Naive thymus-derived CD4-positive, alpha-beta T cell (primary cell): ENCODE measurements around the gene TENT4B. TPM values are rescaled to one million over a fixed set of nuclear protein-coding genes. Genes with fewer than 3 reads are reported as not detected.
"Not testable (repeated sequence)": the region's sequence is repeated elsewhere in the genome, so short reads cannot be mapped to it uniquely, and the experiment has no call there.

Source experiments
- ATAC-seq: fragments of 150-1000 bp; cut with Tn5 transposase; 2 replicates; pipeline ENCODE4 v1.10.0; 2021; ENCODE audit warnings: mild to moderate bottlenecking, moderate library complexity
- CTCF ChIA-PET: fragments of 350-600 bp; sonication (Branson Sonifier 250); formaldehyde crosslinking; loops from one replicate; lab custom pipeline; 2021; ENCODE audit warnings: antibody characterized with exemption; lab: Charles Lee
- POLR2A ChIA-PET: fragments of 350-600 bp; sonication (Branson Sonifier 250); formaldehyde crosslinking; loops from one replicate; lab custom pipeline; 2021; ENCODE audit warnings: antibody characterized with exemption, inconsistent platforms; lab: Charles Lee
- DNase-seq, 9 donors: peaks; one replicate each; pipeline versions ENCODE4 v3.0.0 to v3.0.0-alpha.2; 2020 to 2022; ENCODE audit warnings: mixed read lengths in 1 of 9
- H3K27ac ChIP-seq: one replicate; pipeline ENCODE4 v1.7.0; 2013; ENCODE audit warnings: mild to moderate bottlenecking, low read depth, low read length, moderate library complexity
- H3K27me3 ChIP-seq, 2 donors: one replicate each; pipeline ENCODE4 v1.7.0; 2013; ENCODE audit warnings: low read length in 2 of 2, mild to moderate bottlenecking in 2 of 2, moderate library complexity in 2 of 2; ENCODE audit not compliant: control insufficient read depth in 2 of 2, insufficient read depth in 2 of 2
- H3K36me3 ChIP-seq, 3 experiments: 1 replicate in 2 of 3; 2 replicates in 1 of 3; pipeline ENCODE4 v1.7.0; 2013; ENCODE audit warnings: low read length in 3 of 3, mild to moderate bottlenecking in 3 of 3, moderate library complexity in 1 of 3; ENCODE audit not compliant: insufficient read depth in 3 of 3, control insufficient read depth in 2 of 3
- H3K4me1 ChIP-seq, 2 donors: one replicate each; pipeline ENCODE4 v1.7.0; 2013; ENCODE audit warnings: low read length in 2 of 2, mild to moderate bottlenecking in 2 of 2, moderate library complexity in 1 of 2; ENCODE audit not compliant: control insufficient read depth in 2 of 2, insufficient read depth in 2 of 2
- H3K4me3 ChIP-seq: 2 replicates; pipeline ENCODE4 v1.7.0; 2013; ENCODE audit warnings: mild to moderate bottlenecking, low read length
- H3K9me3 ChIP-seq, 3 experiments: 1 replicate in 2 of 3; 2 replicates in 1 of 3; pipeline ENCODE4 v1.7.0; 2013; ENCODE audit warnings: low read length in 3 of 3; ENCODE audit not compliant: control insufficient read depth in 2 of 3
- H3K27ac Mint-ChIP-seq, 9 donors: one replicate each; pipeline ENCODE4 v1.8.0; 2020 to 2022; ENCODE audit warnings: mixed read lengths in 9 of 9, mild to moderate bottlenecking in 8 of 9, moderate library complexity in 5 of 9, inconsistent platforms in 2 of 9
- H3K27me3 Mint-ChIP-seq, 5 donors: one replicate each; pipeline ENCODE4 v1.8.0; 2021 to 2022; ENCODE audit warnings: mixed read lengths in 5 of 5, mild to moderate bottlenecking in 1 of 5
- H3K36me3 Mint-ChIP-seq, 5 donors: one replicate each; pipeline ENCODE4 v1.8.0; 2020 to 2022; ENCODE audit warnings: mixed read lengths in 5 of 5, mild to moderate bottlenecking in 3 of 5, inconsistent platforms in 1 of 5
- H3K4me1 Mint-ChIP-seq, 7 donors: one replicate each; pipeline ENCODE4 v1.8.0; 2020 to 2022; ENCODE audit warnings: mixed read lengths in 7 of 7, mild to moderate bottlenecking in 3 of 7, inconsistent platforms in 1 of 7
- H3K4me3 Mint-ChIP-seq, 10 donors: one replicate each; pipeline ENCODE4 v1.8.0; 2020 to 2022; ENCODE audit warnings: mild to moderate bottlenecking in 10 of 10, mixed read lengths in 10 of 10, moderate library complexity in 6 of 10, inconsistent platforms in 2 of 10
- H3K9me3 Mint-ChIP-seq, 11 donors: one replicate each; pipeline ENCODE4 v1.8.0; 2020 to 2022; ENCODE audit warnings: mixed read lengths in 11 of 11, mild to moderate bottlenecking in 4 of 11, inconsistent platforms in 1 of 11, moderate library complexity in 1 of 11
- intact Hi-C, 2 donors: fragments of 100-400 bp; cut with micrococcal nuclease; formaldehyde crosslinking; loops; one replicate each; pipeline ENCODE4 v1.15.1; 2023
- polyA plus RNA-seq, 2 donors: library from polyadenylated mRNA; unstranded; fragments of 300-500 nt; fragmentation: Illumina TruSeq; gene quantifications; one replicate each; pipeline ENCODE4 v1.2.3, GENCODE V29; 2021
- total RNA-seq, 6 experiments: library from RNA in 5 of 6; stranded (reverse) in 5 of 6; gene quantifications; 1 replicate in 5 of 6; 2 replicates in 1 of 6; pipeline ENCODE4 v1.2.3 and lab custom pipeline; 2021 to 2026

The TENT4B gene
- total and polyA plus RNA-seq, 7 experiments from 2014 or later, result 5.0 to 25.9 (median 22.5) TPM

GRCh38 chr16:50167556-50167955 lies 14.4 kb downstream of the TENT4B start:
- no peaks in the 10 kb centered on the region for H3K9me3 Mint-ChIP-seq
- H3K9me3 ChIP-seq, result no peaks in the 10 kb centered on the region
- no peaks in the 10 kb centered on the region for H3K36me3 ChIP-seq
- no peaks in the 10 kb centered on the region for H3K27me3 ChIP-seq
- H3K4me1 ChIP-seq, result peaks cover 19 to 20% of the 10 kb centered on the region in 2 donors
- peak overlapping the region; percentile 51 to 88 (median 74) for H3K4me3 Mint-ChIP-seq
- no peak overlapping the region for H3K4me3 ChIP-seq
- intact Hi-C loops, result no loop called here
- DNase-seq (peak in 1 of 9 donors; percentile 39), ATAC-seq (peak; percentile 32)
- peaks cover 0 to 15% (median 6%) of the 10 kb centered on the region in 5 donors for H3K36me3 Mint-ChIP-seq
- H3K4me1 Mint-ChIP-seq, result peaks cover 42 to 78% (median 57%) of the 10 kb centered on the region in 7 donors
- H3K27ac ChIP-seq, result no peak overlapping the region
- CTCF ChIA-PET, result interaction anchor here (0.6 to 1.3 kb wide), 3 partner anchors 12 to 44 kb away, joined by 3 read pairs; no protein-coding TSS in a partner anchor
- no peaks in the 10 kb centered on the region for H3K27me3 Mint-ChIP-seq
- POLR2A ChIA-PET, result interaction anchor here (1.1 to 1.2 kb wide), 2 partner anchors 10 to 102 kb away, joined by 3 read pairs; partner anchors contain the start of gene HEATR3
- H3K27ac Mint-ChIP-seq, result peak overlapping the region in 8 of 9 donors; percentile 49 to 88 (median 66)

- Mint-ChIP-seq H3K27me3 (no peaks in the 10 kb centered on the region), H3K27ac (peak overlapping the region in 1 of 9 donors; percentile 32), H3K4me1 (peaks cover 53 to 87% (median 66%) of the 10 kb centered on the region in 7 donors), H3K4me3 (peak overlapping the region in 5 of 10 donors; percentile 11 to 47 (median 43)), H3K9me3 (no peaks in the 10 kb centered on the region), H3K36me3 (peaks cover 0 to 15% (median 6%) of the 10 kb centered on the region in 5 donors)
- ATAC-seq (no peak), DNase-seq (no peak)
- intact Hi-C loops, result no loop called here
- POLR2A ChIA-PET, result no interaction called here
- H3K9me3 ChIP-seq, result no peaks in the 10 kb centered on the region
- H3K36me3 ChIP-seq, result no peaks in the 10 kb centered on the region
- no peak overlapping the region for H3K27ac ChIP-seq
- H3K4me1 ChIP-seq, result peaks cover 12 to 16% of the 10 kb centered on the region in 2 donors
- CTCF ChIA-PET, result interaction anchor here (0.7 kb wide), 1 partner anchor 42 kb away, joined by 5 read pairs; no protein-coding TSS in a partner anchor
- H3K4me3 ChIP-seq, result no peak overlapping the region
- no peaks in the 10 kb centered on the region for H3K27me3 ChIP-seq
These were observed 16.5 kb downstream of the TENT4B start for GRCh38 chr16:50169555-50170096.

- H3K36me3 ChIP-seq, H3K27ac ChIP-seq, ATAC-seq, POLR2A ChIA-PET, H3K27me3 Mint-ChIP-seq, CTCF ChIA-PET, H3K27me3 ChIP-seq, intact Hi-C loops, H3K4me3 ChIP-seq, H3K9me3 Mint-ChIP-seq, H3K9me3 ChIP-seq, DNase-seq: not testable (repeated sequence)
- H3K4me1 Mint-ChIP-seq, result peaks cover 48 to 86% (median 62%) of the 10 kb centered on the region in 7 donors
- peaks cover 8 to 12% of the 10 kb centered on the region in 2 donors for H3K4me1 ChIP-seq
- H3K36me3 Mint-ChIP-seq, result peaks cover 0 to 18% (median 6%) of the 10 kb centered on the region in 5 donors
- peak overlapping the region in 1 of 10 donors; percentile 12 for H3K4me3 Mint-ChIP-seq
- H3K27ac Mint-ChIP-seq, result peak overlapping the region in 1 of 9 donors; percentile 43
These were observed 18.7 kb downstream of the TENT4B start for GRCh38 chr16:50171773-50172172.

- no peaks in the 10 kb centered on the region for H3K27me3 ChIP-seq
- peak overlapping the region in 1 of 9 donors; percentile 2 for H3K27ac Mint-ChIP-seq
- H3K36me3 Mint-ChIP-seq, result peaks cover 0 to 15% (median 5%) of the 10 kb centered on the region in 5 donors
- intact Hi-C loops, result no loop called here
- no peaks in the 10 kb centered on the region for H3K9me3 Mint-ChIP-seq
- peaks cover 7 to 10% of the 10 kb centered on the region in 2 donors for H3K4me1 ChIP-seq
- no peak overlapping the region for H3K27ac ChIP-seq
- no peaks in the 10 kb centered on the region for H3K9me3 ChIP-seq
- H3K4me1 Mint-ChIP-seq, result peaks cover 48 to 86% (median 62%) of the 10 kb centered on the region in 7 donors
- CTCF ChIA-PET, result no interaction called here
- no peaks in the 10 kb centered on the region for H3K27me3 Mint-ChIP-seq
- POLR2A ChIA-PET, result no interaction called here
- no peak overlapping the region for H3K4me3 ChIP-seq
- peak overlapping the region in 2 of 10 donors; percentile 23 to 41 for H3K4me3 Mint-ChIP-seq
- no peaks in the 10 kb centered on the region for H3K36me3 ChIP-seq
- DNase-seq, result no peak
- no peak for ATAC-seq
These were observed 19.3 kb downstream of the TENT4B start for GRCh38 chr16:50172195-50172922.

- no peak for ATAC-seq
- ChIA-PET CTCF (no interaction called here), POLR2A (no interaction called here)
- DNase-seq, result no peak
- Histone ChIP-seq H3K9me3 (no peaks in the 10 kb centered on the region), H3K27ac (no peak overlapping the region), H3K4me3 (no peak overlapping the region), H3K4me1 (peaks cover 4 to 10% of the 10 kb centered on the region in 2 donors), H3K36me3 (no peaks in the 10 kb centered on the region), H3K27me3 (no peaks in the 10 kb centered on the region)
- peaks cover 49 to 84% (median 66%) of the 10 kb centered on the region in 7 donors for H3K4me1 Mint-ChIP-seq
- intact Hi-C loops, result no loop called here
- H3K9me3 Mint-ChIP-seq, result no peaks in the 10 kb centered on the region
- peaks cover 0 to 11% (median 5%) of the 10 kb centered on the region in 5 donors for H3K36me3 Mint-ChIP-seq
- peak overlapping the region in 1 of 9 donors; percentile 2 for H3K27ac Mint-ChIP-seq
- H3K4me3 Mint-ChIP-seq, result peak overlapping the region in 1 of 10 donors; percentile 23
- H3K27me3 Mint-ChIP-seq, result no peaks in the 10 kb centered on the region
These were observed 20.2 kb downstream of the TENT4B start for GRCh38 chr16:50173316-50173715.

- Histone ChIP-seq H3K9me3 (no peaks in the 10 kb centered on the region), H3K36me3 (no peaks in the 10 kb centered on the region), H3K4me1 (peaks cover 0 to 10% of the 10 kb centered on the region in 2 donors), H3K27me3 (no peaks in the 10 kb centered on the region), H3K27ac (no peak overlapping the region), H3K4me3 (no peak overlapping the region)
- DNase-seq (no peak), ATAC-seq (no peak)
- Mint-ChIP-seq H3K9me3 (no peaks in the 10 kb centered on the region), H3K36me3 (peaks cover 0 to 16% (median 5%) of the 10 kb centered on the region in 5 donors), H3K4me1 (peaks cover 38 to 75% (median 63%) of the 10 kb centered on the region in 7 donors), H3K27ac (peak overlapping the region in 2 of 9 donors; percentile 23 to 63), H3K4me3 (no peak overlapping the region), H3K27me3 (no peaks in the 10 kb centered on the region)
- intact Hi-C loops, result no loop called here
- CTCF ChIA-PET, result no interaction called here
- POLR2A ChIA-PET, result no interaction called here
These were observed 25.4 kb downstream of the TENT4B start for GRCh38 chr16:50178491-50178941.
